GM12873 (cell line): ENCODE results near the gene ALPG.

ENCODE experiments used
- TF ChIP-seq, protein P1 (sequence below): IDR thresholded peaks from 2 replicates; pipeline ENCODE4 v1.5.1; 2012; ENCODE audit warnings: low read depth, mild to moderate bottlenecking, moderate library complexity, low read length, control low read depth; ENCODE audit not compliant: insufficient read depth; ENCODE audit errors: missing control alignments

The ALPG gene

DNA sequence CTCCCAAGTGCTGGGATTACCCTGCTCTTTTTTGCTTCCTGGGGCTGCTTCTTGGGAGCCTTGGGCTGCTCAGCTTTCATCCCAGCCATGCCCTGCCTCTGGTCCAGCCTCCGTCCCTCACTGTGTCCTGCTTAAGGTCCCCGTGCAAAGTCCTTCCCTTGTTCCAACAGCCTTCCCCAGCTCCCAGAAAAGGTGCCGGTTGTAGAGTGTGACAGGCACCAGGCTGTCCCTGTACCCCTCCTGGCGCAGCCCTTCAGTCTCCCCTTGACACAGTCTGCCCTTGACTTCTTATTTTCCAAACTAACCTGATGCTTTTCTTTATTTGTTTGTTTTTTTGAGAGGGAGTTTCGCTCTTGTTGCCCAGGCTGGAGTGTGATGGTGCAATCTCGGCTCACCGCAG is 29.2 kb downstream of the ALPG start:
- TF ChIP-seq, protein P1, sequence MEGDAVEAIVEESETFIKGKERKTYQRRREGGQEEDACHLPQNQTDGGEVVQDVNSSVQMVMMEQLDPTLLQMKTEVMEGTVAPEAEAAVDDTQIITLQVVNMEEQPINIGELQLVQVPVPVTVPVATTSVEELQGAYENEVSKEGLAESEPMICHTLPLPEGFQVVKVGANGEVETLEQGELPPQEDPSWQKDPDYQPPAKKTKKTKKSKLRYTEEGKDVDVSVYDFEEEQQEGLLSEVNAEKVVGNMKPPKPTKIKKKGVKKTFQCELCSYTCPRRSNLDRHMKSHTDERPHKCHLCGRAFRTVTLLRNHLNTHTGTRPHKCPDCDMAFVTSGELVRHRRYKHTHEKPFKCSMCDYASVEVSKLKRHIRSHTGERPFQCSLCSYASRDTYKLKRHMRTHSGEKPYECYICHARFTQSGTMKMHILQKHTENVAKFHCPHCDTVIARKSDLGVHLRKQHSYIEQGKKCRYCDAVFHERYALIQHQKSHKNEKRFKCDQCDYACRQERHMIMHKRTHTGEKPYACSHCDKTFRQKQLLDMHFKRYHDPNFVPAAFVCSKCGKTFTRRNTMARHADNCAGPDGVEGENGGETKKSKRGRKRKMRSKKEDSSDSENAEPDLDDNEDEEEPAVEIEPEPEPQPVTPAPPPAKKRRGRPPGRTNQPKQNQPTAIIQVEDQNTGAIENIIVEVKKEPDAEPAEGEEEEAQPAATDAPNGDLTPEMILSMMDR, result no peak

DNA sequence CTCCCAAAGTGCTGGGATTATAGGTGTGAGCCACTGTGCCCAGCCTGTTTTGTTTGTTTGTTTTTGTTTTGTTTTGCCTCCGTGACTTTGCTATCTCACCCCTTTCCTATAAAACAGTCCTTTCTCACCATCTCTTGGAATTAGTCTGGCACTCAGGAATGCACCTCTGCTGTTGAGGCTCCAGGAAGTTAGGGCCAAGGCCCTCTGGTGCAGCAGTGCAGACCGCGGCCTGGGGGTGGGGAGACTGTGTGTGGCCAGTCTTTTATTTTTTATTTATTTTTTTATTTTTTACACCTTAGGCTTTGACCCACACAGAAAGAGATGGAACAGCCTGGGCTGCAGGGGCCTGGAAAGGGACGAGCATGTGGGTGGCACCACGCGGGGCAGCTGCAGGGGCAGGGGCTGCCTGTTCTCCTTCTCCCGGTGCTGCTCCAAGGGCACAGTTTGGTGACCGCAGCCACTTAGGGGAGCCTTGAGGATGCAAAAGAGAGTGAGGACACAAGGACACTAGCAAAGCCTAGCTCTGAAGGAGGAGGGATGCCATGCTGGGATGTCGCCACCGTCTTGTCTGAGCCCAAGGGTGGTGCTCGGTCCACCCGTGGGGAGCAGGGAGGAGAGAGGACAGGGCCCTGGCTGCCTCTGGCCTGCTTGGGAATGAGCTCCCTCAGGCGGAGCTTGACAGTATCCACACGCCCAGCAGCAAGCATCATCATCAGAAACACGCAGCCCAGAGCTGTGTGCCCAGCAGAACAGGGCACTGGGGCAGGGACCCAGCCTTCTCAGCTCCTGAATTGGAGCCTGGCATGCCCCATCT is 29.9 kb downstream of the ALPG start:
- TF ChIP-seq, protein P1, result no peak

DNA sequence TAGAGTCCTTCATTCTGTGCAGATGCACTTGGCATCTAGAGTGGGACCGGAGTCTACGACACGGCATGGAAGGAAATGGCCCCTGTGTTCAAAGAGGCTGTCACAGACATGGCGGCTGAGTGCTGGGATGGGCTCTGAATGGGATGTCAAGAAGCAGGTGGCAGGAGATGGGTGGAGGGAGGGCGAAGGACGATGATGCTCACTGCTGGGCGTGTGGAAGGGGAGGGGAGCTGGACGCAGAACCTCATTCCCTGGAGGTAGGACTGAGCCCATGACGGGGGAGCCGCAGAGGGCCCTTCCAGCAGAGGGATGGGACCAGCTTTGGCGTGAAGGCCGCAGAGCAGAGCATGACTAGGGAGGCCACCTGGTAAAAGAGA is 30.5 kb downstream of the ALPG start:
- TF ChIP-seq, protein P1, result no peak

DNA sequence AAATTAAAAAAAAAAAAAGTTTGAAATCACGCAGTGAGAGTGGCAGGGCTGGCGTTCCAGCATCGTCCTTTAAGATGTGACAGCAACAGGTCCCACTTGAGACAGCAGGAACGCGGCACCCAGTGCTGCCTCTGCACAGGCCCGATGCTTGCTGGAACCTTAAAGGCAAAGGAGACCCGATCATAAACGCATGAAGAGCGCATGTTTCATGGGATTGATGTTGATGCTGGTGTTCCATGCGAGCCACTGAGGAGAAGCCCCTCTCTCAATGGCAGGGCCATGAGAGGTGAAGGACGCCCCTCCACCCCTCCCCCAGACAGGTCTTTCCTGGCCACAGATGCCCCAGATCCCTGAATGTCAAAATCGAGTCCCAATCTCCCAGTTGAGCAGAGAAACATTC is 31.4 kb downstream of the ALPG start:
- TF ChIP-seq, protein P1, result no peak

DNA sequence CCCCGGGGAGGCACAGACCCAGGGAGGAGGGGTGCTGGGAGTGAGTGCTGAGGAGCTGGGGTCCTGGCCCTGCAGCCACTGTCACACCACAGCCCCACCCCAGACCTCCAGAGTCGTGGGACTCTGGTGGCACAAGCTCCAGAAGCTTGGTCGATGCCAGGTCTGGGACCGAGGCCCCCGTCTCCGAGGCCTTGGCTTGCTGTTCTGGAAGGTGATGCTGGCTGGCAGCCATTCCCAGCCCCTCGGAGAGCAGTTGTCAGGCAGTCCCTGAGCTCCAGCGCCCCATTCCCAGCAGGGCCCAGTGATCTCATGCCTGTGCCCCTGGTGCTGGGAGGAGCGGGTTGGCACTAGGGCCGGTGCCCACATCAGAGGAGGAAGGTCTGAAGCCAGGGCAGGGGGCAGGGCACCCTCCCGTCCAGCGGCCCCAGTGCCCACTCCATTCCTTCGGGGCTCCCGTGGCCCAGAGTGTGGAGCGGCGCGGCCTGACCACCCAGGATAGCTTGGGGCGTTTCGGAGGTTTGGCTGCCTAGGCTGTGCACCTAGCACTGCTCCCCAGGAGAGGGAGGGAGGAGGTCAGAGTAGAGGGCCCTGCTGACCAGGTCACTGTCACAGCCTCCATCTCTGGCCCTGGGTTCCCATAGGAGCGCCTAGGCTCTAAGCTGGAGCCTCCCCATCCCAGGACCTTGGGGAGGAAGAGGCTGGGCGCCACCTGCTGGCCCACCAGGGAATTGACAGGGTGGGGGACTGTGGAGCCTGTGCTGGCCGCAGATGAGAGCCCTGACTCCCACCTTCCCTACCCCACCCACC is 32.5 kb downstream of the ALPG start:
- TF ChIP-seq, protein P1, result no peak

DNA sequence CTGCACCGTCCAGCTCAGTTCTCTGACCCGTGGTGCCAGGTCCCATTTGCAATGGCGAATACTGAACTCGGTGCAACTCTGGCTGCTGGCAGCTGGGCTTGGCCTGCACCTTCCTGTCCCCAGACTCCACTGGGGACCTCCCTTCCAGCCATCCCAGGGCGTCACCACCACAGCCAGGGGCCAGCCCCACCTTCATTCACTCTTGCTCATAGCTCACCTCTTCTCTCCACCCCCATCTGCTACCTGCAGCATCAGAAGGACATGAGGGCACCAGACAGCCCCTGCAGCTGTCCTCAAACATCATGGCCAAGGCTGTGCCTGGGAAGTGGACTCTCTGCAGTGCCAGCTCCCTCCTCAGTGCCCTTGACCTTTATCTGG is 33.1 kb downstream of the ALPG start:
- TF ChIP-seq, protein P1, result peak; percentile 47

DNA sequence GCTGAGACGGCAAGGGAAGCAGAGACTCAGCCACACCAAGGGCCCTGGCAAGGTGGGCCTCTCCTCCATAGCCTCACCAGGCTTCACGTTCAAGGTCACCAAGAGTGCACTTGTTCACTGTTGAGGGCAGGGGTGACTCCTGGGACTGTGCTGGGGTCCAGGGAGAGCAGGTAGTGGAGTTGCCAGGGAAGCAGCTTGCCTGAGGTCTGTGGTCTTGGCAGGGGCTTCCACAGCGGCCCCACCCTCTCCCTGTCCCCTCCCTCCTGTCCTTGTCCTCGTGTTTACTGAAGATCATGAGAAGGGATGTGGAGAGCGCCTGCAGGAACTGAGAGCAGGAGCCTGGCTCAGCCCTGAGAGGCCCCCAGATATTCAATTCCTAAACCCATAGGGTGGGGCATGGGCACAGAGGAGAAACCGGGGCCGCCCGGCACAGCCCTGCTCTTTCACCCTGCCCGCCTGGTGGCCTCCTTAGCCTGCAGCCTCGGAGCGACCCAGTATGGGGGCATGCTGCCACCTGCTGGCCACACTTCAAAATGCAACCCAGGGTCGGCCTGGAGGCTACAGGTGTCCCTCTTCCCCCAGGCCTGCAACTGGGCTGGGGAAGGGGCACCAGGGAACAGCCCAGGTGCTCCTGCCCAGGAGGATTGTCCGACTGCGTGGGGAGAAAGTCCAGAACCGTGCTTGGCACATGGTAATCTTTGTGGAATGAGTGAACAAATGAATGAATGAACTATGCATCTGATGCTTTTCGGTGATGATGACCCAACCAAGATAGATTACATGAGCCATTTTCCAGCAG is 33.8 kb downstream of the ALPG start:
- TF ChIP-seq, protein P1, result peak; percentile 92
